GM12878 (cell line): ENCODE data around the gene DTX4. TPM values are rescaled to one million over a fixed set of nuclear protein-coding genes. Genes with fewer than 3 reads are reported as not detected.
A peak's percentile ranks its signal among the peaks of the same experiment; 100 is the strongest.

ENCODE experiments used
- ASH2L ChIP-seq: fragments of 300-600, 200-600 bp; sonication (generic); IDR thresholded peaks from 2 replicates; pipeline ENCODE4 v1.6.1; 2017; ENCODE audit warnings: low read depth, mild to moderate bottlenecking, borderline replicate concordance
- BACH1 ChIP-seq: fragments of 450-650 bp; IDR thresholded peaks from 2 replicates; pipeline ENCODE4 v1.6.1; 2017; ENCODE audit warnings: mild to moderate bottlenecking, borderline replicate concordance
- CTCF ChIP-seq, 3 experiments: IDR thresholded peaks in 2 of 3; conservative IDR thresholded peaks in 1 of 3; 2 replicates each; pipeline ENCODE4 v1.5.1; 2011; ENCODE audit warnings: low read depth in 3 of 3, low read length in 3 of 3, mild to moderate bottlenecking in 3 of 3, control low read depth in 2 of 3, moderate library complexity in 2 of 3, inconsistent platforms in 1 of 3, mixed read lengths in 1 of 3; ENCODE audit not compliant: control insufficient read depth in 2 of 3, insufficient read depth in 1 of 3; ENCODE audit errors: extremely low read depth in 1 of 3
- E2F4 ChIP-seq: IDR thresholded peaks from 2 replicates; pipeline ENCODE4 v1.6.1; 2012; ENCODE audit warnings: low read depth, low read length, improper control_type of control experiment
- FOXM1 ChIP-seq: IDR thresholded peaks from 2 replicates; pipeline ENCODE4 v1.6.1; 2012; ENCODE audit warnings: low read depth, mild to moderate bottlenecking, inconsistent platforms, low read length, moderate library complexity
- HSF1 ChIP-seq: fragments of 150-350 bp; IDR thresholded peaks from 2 replicates; pipeline ENCODE4 v1.6.1; 2014; ENCODE audit warnings: mild to moderate bottlenecking, low read depth, low read length
- IRF4 ChIP-seq: IDR thresholded peaks from 2 replicates; pipeline ENCODE4 v1.6.1; 2011; ENCODE audit warnings: low read depth, low read length
- MEF2A ChIP-seq: IDR thresholded peaks from 2 replicates; pipeline ENCODE4 v1.6.1; 2011; ENCODE audit warnings: low read depth, mild to moderate bottlenecking, low read length, moderate library complexity; ENCODE audit not compliant: insufficient read depth
- PKNOX1 ChIP-seq: fragments of 450-650 bp; IDR thresholded peaks from 2 replicates; pipeline ENCODE4 v1.6.1; 2016; ENCODE audit warnings: mild to moderate bottlenecking
- RAD51 ChIP-seq: fragments of 450-650 bp; IDR thresholded peaks from 2 replicates; pipeline ENCODE4 v1.6.1; 2016; ENCODE audit warnings: moderate library complexity, mild to moderate bottlenecking, inconsistent platforms
- RELA ChIP-seq: fragments of 450-650 bp; IDR thresholded peaks from 2 replicates; pipeline ENCODE4 v1.8.0; 2014; ENCODE audit warnings: borderline replicate concordance; ENCODE audit not compliant: partially characterized antibody
- RUNX3 ChIP-seq: IDR thresholded peaks from 2 replicates; pipeline ENCODE4 v1.6.1; 2012; ENCODE audit warnings: low read length, inconsistent platforms
- SKIL ChIP-seq: fragments of 450-650 bp; IDR thresholded peaks from 2 replicates; pipeline ENCODE4 v1.6.1; 2017; ENCODE audit warnings: mild to moderate bottlenecking, low read depth, inconsistent platforms; ENCODE audit not compliant: poor library complexity, severe bottlenecking
- SRF ChIP-seq, 2 experiments: IDR thresholded peaks; 2 replicates each; pipeline ENCODE4 v1.6.1; 2011; ENCODE audit warnings: low read depth in 2 of 2, low read length in 2 of 2, mild to moderate bottlenecking in 1 of 2, moderate library complexity in 1 of 2
- STAT1 ChIP-seq: fragments of 450-650 bp; conservative IDR thresholded peaks from 2 replicates; pipeline ENCODE4 v1.6.1; 2014; ENCODE audit warnings: antibody characterized with exemption, mild to moderate bottlenecking
- ZBED1 ChIP-seq: IDR thresholded peaks from 2 replicates; pipeline ENCODE4 v1.6.1; 2016; ENCODE audit warnings: borderline replicate concordance
- ZBTB11 ChIP-seq: fragments of 450-650 bp; formaldehyde crosslinking; IDR thresholded peaks from 2 replicates; pipeline ENCODE4 v1.5.0; 2022; ENCODE audit warnings: mild to moderate bottlenecking, missing genetic modification characterization
- polyA plus RNA-seq, 11 experiments: library from polyadenylated mRNA; depleted of rRNA in 4 of 11; unstranded in 6 of 11; stranded (reverse) in 5 of 11; fragments of >200 nt; fragmentation: Nextera tagmentation in 4 of 11; fragmentation: Illumina TruSeq in 1 of 11; extraction: Ambion mirVana in 4 of 11; extraction: Trizol in 1 of 11; gene quantifications; 1 replicate in 1 of 11; 2 replicates in 10 of 11; pipeline versions ENCODE4 v1.2.1 to v1.2.3, GENCODE V29; 2011 to 2016; ENCODE audit warnings: inconsistent platforms in 2 of 11, missing spikeins in 2 of 11, low read depth in 1 of 11
- total RNA-seq, 4 experiments: library from RNA; depleted of rRNA in 3 of 4; stranded (reverse); fragments of >200 nt in 3 of 4; fragmentation: Illumina TruSeq in 1 of 4; extraction: Trizol in 1 of 4; gene quantifications; 2 replicates each; pipeline versions ENCODE4 v1.2.1 to v1.2.3, GENCODE V29; 2013 to 2021

Gene DTX4
- total and polyA plus RNA-seq, 10 of the 15 experiments (the other 5 are each of a cell fraction or from before 2014, with no cell fraction given) = 3.8 to 25.8 (median 10.5) TPM

GRCh38 chr11:59135648-59136461 is 36.1 kb upstream of the DTX4 start (continued):
- no peak for TF ChIP-seq ZBTB11 (CRISPR knock-in tag)
- TF ChIP-seq BACH1 = no peak
- 0 out of 2 replicates have a peak, but pooled peaks have one; percentile 7 for TF ChIP-seq E2F4
- TF ChIP-seq FOXM1 = no peak
- TF ChIP-seq RAD51 = no peak
- TF ChIP-seq SKIL = no peak
- TF ChIP-seq HSF1 = no peak
- TF ChIP-seq MEF2A = 0 out of 2 replicates have a peak, but pooled peaks have one; percentile 12
- no peak for TF ChIP-seq ASH2L
- 0 out of 2 replicates have a peak, but pooled peaks have one; percentile 27 for TF ChIP-seq STAT1
- 0 out of 4 replicates have a peak, but pooled peaks of 1 of the 2 experiments have one; percentile 16 for TF ChIP-seq SRF (IDR thresholded peaks at IDR 0.05; ENCODE audit: low read depth in 2 of 2, low read length in 2 of 2)
- peak; percentile 67 for TF ChIP-seq RUNX3
- peak; percentile 99 to 100 (median 100); a peak in 5 of 6 replicates for TF ChIP-seq CTCF (IDR thresholded peaks at IDR 0.05 in 2 of 3, conservative IDR thresholded peaks at IDR 0.05 in 1 of 3; ENCODE audit: control insufficient read depth in 2 of 3, extremely low read depth in 1 of 3, insufficient read depth in 1 of 3, low read depth in 3 of 3, low read length in 3 of 3)
- TF ChIP-seq PKNOX1 = peak; percentile 36; the same call in 1 of the 2 replicates
- TF ChIP-seq IRF4 = 0 out of 2 replicates have a peak, but pooled peaks have one; percentile 35
- no peak for TF ChIP-seq ZBED1
- no peak for TF ChIP-seq RELA
